GM06990 (cell line): ENCODE results near the gene ABCB6.

Experiments
- DNase-seq: peaks from one replicate; pipeline ENCODE4 v3.0.0-alpha.2; 2011; ENCODE audit not compliant: insufficient read length; ENCODE audit errors: extremely low read depth
- H3K27me3 ChIP-seq: replicated peaks from 2 replicates; pipeline ENCODE4 v1.6.0; 2011; ENCODE audit warnings: low read length; ENCODE audit not compliant: control insufficient read depth, insufficient read depth
- H3K36me3 ChIP-seq: 2 replicates; pipeline ENCODE4 v1.5.1; 2011; ENCODE audit warnings: low read length; ENCODE audit not compliant: control insufficient read depth, insufficient read depth
- H3K4me3 ChIP-seq: replicated peaks from 2 replicates; pipeline ENCODE4 v1.5.1; 2011; ENCODE audit warnings: low read depth, mild to moderate bottlenecking, control low read depth, low read length
- CTCF ChIP-seq: IDR thresholded peaks from 2 replicates; pipeline ENCODE4 v1.5.1; 2011; ENCODE audit warnings: low read length, control low read depth, mild to moderate bottlenecking, inconsistent platforms; ENCODE audit not compliant: insufficient read depth, poor library complexity, severe bottlenecking

The ABCB6 gene

GRCh38 chr2:219186754-219187456 is 31.9 kb downstream of the ABCB6 start:
- DNase-seq: no peak
- Histone ChIP-seq H3K36me3 (peaks cover 18% of the 10 kb centered on the region), H3K27me3 (no peaks in the 10 kb centered on the region), H3K4me3 (no peak overlapping the region)
- TF ChIP-seq CTCF: no peak

- no peaks in the 10 kb centered on the region for H3K27me3 ChIP-seq
- no peak overlapping the region for H3K4me3 ChIP-seq
- H3K36me3 ChIP-seq: peaks cover 31% of the 10 kb centered on the region
- TF ChIP-seq CTCF: no peak
- DNase-seq: no peak
Measured at GRCh38 chr2:219184121-219184520, 34.6 kb downstream of the ABCB6 start.

- Histone ChIP-seq H3K27me3 (no peaks in the 10 kb centered on the region), H3K4me3 (no peak overlapping the region), H3K36me3 (peaks cover 31% of the 10 kb centered on the region)
- no peak for DNase-seq
- no peak for TF ChIP-seq CTCF
Measured at GRCh38 chr2:219183151-219183772, 35.5 kb downstream of the ABCB6 start.

- DNase-seq: no peak
- Histone ChIP-seq H3K36me3 (peaks cover 31% of the 10 kb centered on the region), H3K4me3 (no peak overlapping the region), H3K27me3 (no peaks in the 10 kb centered on the region)
- TF ChIP-seq CTCF: no peak
Measured at GRCh38 chr2:219182331-219183150, 36.2 kb downstream of the ABCB6 start.

- no peak for TF ChIP-seq CTCF
- H3K4me3 ChIP-seq: no peak overlapping the region
- H3K36me3 ChIP-seq: peaks cover 31% of the 10 kb centered on the region
- H3K27me3 ChIP-seq: no peaks in the 10 kb centered on the region
- DNase-seq: no peak
Measured at GRCh38 chr2:219181531-219181930, 37.2 kb downstream of the ABCB6 start.
